ENCODE measurements around the gene ENO2. TPM values are rescaled to one million over a fixed set of nuclear protein-coding genes. Genes with fewer than 3 reads are reported as not detected.
"Not testable (repeated sequence)": the region's sequence is repeated elsewhere in the genome, so short reads cannot be mapped to it uniquely, and the experiment has no call there.

ENO2 gene
- 10 to 100 TPM; 42.3 to 50.0 TPM for total RNA-seq
- polyA plus RNA-seq (ENCODE audit: insufficient read length in 6 of 6) = 10 to 100 TPM in 5 of 6 donors, 1 to 10 TPM in 1; 9.3 to 22.0 (median 14.3) TPM
- long read RNA-seq, donor 1, partial matches to known transcripts = 0 of 3 reads
- long read RNA-seq, donor 1, other reads (novel, unspliced or antisense) = 0 of 3 reads
- long read RNA-seq, donor 2, partial matches to known transcripts = 0 of 2 reads
- long read RNA-seq, donor 2, other reads (novel, unspliced or antisense) = 0 of 2 reads
- long read RNA-seq, donor 3, partial matches to known transcripts = 9 of 12 reads
- long read RNA-seq, donor 3, other reads (novel, unspliced or antisense) = 0 of 12 reads
- long read RNA-seq, donor 4, transcript ENO2-201 (12 exons, 2,423 nt) = major isoform, 12 of 19 reads
- long read RNA-seq, donor 4, partial matches to known transcripts = 0 of 19 reads
- long read RNA-seq, donor 4, other reads (novel, unspliced or antisense) = 6 of 19 reads
- long read RNA-seq, donor 5, transcript ENO2-201 (12 exons, 2,423 nt) = major isoform, 5 of 6 reads
- long read RNA-seq, donor 5, partial matches to known transcripts = 0 of 6 reads
- long read RNA-seq, donor 5, other reads (novel, unspliced or antisense) = 0 of 6 reads
- long read RNA-seq, donor 6, partial matches to known transcripts = 0 of 1 reads
- long read RNA-seq, donor 6, other reads (novel, unspliced or antisense) = 0 of 1 reads
- long read RNA-seq, donor 7, partial matches to known transcripts = 16 of 16 reads
- long read RNA-seq, donor 7, other reads (novel, unspliced or antisense) = 0 of 16 reads
- long read RNA-seq, donor 8, partial matches to known transcripts = 0 of 1 reads
- long read RNA-seq, donor 8, other reads (novel, unspliced or antisense) = 0 of 1 reads
- long read RNA-seq, donor 9 = 0 reads
- long read RNA-seq, donor 10, transcript ENO2-201 (12 exons, 2,423 nt) = major isoform, 12 of 16 reads
- long read RNA-seq, donor 10, partial matches to known transcripts = 1 of 16 reads
- long read RNA-seq, donor 10, other reads (novel, unspliced or antisense) = 2 of 16 reads
- long read RNA-seq, donor 11, transcript ENO2-211 (12 exons, 2,549 nt) = minor isoform, 16 of 244 reads
- long read RNA-seq, donor 11, transcript ENO2-201 (12 exons, 2,423 nt) = major isoform, 106 of 244 reads
- long read RNA-seq, donor 11, transcript ENO2-205 (11 exons, 2,827 nt) = minor isoform, 13 of 244 reads
- long read RNA-seq, donor 11, partial matches to known transcripts = 109 of 244 reads
- long read RNA-seq, donor 11, other reads (novel, unspliced or antisense) = 0 of 244 reads
- long read RNA-seq, donor 12, partial matches to known transcripts = 0 of 2 reads
- long read RNA-seq, donor 12, other reads (novel, unspliced or antisense) = 0 of 2 reads

GRCh38 chr12:6914246-6914946, at the start of gene ENO2:
TSS of gene ENO2 (plus strand) at chr12:6914580. CDS start at chr12:6915833, 1,253 bp downstream.
- TF ChIP-seq CTCF (IDR thresholded peaks at IDR 0.05) = no peak
- peaks cover 0 to 24% of the 10 kb centered on the region in 2 donors for H3K4me1 ChIP-seq
- peak; percentile 92 for ATAC-seq
- no peaks in the 10 kb centered on the region for H3K9me3 ChIP-seq
- peak within 1 kb of the TSS; percentile 44 to 58 for H3K4me3 ChIP-seq
- peaks cover 0 to 40% of the 10 kb centered on the region in 2 donors for H3K27me3 ChIP-seq
- intact Hi-C loops (cut with DNase I) = no loop called here
- peaks cover 0 to 8% of the 10 kb centered on the region in 2 donors for H3K36me3 ChIP-seq
- DNase-seq = peak in 3 of 4 donors; percentile 69 to 92 (median 84)
- peak within 1 kb of the TSS; percentile 61 to 66 for H3K27ac ChIP-seq

DNA sequence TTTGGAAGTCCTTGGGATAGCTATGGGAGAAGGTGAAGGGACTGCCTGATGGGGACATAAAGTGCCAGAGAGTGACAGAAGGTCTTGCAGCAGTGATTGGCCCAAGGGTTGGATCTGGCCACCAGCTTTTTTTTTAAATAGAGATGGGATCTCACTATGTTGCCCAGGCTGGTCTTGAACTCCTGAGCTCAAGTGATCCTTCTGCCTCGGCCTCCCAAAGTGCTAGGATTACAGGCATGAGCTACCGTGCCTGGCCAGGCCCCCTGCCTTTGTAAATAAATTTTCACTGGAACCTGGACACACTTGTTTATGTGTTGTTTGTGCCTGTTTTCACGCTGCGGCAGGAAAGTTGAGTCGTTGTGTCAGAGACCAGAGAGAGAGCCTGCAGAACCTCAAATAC, 49.1 kb upstream of the ENO2 start:
- intact Hi-C loops (cut with DNase I); ATAC-seq; H3K27ac ChIP-seq; H3K9me3 ChIP-seq; DNase-seq; H3K4me3 ChIP-seq; H3K27me3 ChIP-seq: not testable (repeated sequence)
- Histone ChIP-seq H3K4me1 (peaks cover 19 to 30% of the 10 kb centered on the region in 2 donors), H3K36me3 (peaks cover 0 to 69% of the 10 kb centered on the region in 2 donors)

DNA sequence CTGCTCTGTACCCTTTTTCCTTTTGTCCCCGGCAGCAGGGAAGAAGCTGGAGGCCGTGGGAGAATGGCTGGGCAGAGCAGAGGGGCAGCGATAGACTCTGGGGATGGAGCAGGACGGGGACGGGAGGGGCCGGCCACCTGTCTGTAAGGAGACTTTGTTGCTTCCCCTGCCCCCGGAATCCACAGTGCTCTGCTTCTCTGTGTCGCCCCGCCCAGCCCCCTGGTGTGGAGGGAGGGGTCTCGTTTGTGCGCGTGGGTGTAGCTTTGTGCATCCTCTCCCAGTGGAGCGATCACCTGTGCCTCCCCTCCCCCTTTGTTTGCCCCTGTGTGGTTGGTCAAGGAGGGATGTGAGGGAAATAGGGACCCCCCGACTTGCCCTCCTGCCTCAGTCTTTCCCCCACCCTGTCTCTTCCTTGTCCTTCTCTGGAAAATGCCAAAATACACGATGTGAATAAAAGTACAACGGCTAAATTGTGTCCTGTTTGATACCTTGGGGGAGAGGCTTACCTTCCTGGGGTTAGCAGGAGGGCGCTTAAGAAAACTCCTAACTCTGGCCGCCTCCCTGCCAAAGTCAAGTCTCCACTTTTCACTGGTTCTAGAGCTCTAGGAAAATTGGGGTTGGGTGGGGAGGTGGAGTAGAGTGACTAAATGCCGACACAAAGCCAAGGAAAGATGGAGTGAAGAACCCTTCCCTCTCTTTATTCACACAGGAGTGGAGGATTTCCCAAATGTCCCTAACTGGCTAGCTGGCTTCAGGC, 48.0 kb upstream of the ENO2 start:
- H3K36me3 ChIP-seq = peaks cover 0 to 69% of the 10 kb centered on the region in 2 donors
- no peak for ATAC-seq
- intact Hi-C loops (cut with DNase I) = no loop called here
- no peak for DNase-seq
- no peaks in the 10 kb centered on the region for H3K27me3 ChIP-seq
- no peaks in the 10 kb centered on the region for H3K9me3 ChIP-seq
- peaks cover 22 to 40% of the 10 kb centered on the region in 2 donors for H3K4me1 ChIP-seq
- TF ChIP-seq CTCF (IDR thresholded peaks at IDR 0.05) = no peak
- peak overlapping the region; percentile 95 to 96 for H3K27ac ChIP-seq
- H3K4me3 ChIP-seq = peak overlapping the region in 1 of 2 donors; percentile 100

DNA sequence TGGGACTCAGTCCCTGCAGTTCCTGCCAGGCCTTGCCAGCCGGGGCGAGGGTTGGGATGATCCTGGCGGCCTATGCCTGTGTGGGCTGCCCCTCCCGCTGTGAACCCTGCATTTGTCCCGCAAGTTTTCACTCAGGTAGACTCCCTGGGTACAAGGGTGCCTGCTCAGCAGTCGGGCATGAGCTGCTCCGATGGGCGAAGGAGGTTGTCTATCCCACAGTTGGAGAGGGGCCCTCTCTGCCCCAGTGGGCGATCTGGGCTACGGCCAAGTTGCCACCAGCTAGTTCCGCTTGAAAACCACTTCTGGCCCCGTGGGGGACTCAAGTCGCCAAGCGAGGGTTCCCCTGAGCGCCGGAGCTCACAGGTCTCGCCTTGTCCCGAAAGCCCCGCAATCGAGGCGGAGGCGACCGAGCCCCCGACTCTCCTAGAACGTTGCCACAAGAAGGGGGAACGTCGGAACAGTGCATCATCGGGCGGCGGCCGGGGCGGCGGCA, 47.4 kb upstream of the ENO2 start:
- no peak for TF ChIP-seq CTCF (IDR thresholded peaks at IDR 0.05)
- no peak for DNase-seq
- intact Hi-C loops (cut with DNase I) = no loop called here
- Histone ChIP-seq H3K36me3 (peaks cover 0 to 67% of the 10 kb centered on the region in 2 donors), H3K4me1 (peaks cover 28 to 46% of the 10 kb centered on the region in 2 donors), H3K27me3 (no peaks in the 10 kb centered on the region), H3K27ac (peak overlapping the region; percentile 95 to 96), H3K4me3 (peak overlapping the region; percentile 100), H3K9me3 (no peaks in the 10 kb centered on the region)
- ATAC-seq = peak; percentile 4

Data from left lung (tissue), 14 donors.